ENCODE measurements around the gene LRFN5.

Gene LRFN5

DNA sequence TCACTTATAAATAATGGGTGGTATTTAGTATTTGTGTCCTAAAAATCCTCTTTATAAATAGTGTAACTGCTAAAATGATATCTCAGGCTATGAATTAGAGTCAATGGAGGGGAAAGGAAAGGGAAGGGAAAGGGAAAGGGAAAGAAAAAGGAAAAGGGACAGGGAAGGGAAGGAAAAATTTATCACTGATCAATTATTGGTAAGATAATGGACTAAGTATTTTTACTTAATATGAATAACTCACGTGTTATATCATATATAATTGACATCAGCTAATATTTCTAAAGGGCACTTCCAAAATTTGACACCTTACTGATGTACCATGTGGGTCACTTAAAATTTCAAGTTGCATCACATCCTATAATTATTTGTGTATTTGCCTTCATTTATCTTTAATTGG lies 193.1 kb downstream of the LRFN5 start:
- H3K4me3 ChIP-seq (ENCODE audit: control insufficient read depth, low read depth, low read length): no peak overlapping the region
- no peak for DNase-seq (ENCODE audit: low read depth)
- no peak for TF ChIP-seq CTCF (IDR thresholded peaks at IDR 0.05; ENCODE audit: control insufficient read depth, insufficient read depth, low read depth, low read length, missing control alignments)

GRCh38 chr14:41805633-41806032 lies 199.0 kb downstream of the LRFN5 start:
- no peak for DNase-seq (ENCODE audit: low read depth)

DNA sequence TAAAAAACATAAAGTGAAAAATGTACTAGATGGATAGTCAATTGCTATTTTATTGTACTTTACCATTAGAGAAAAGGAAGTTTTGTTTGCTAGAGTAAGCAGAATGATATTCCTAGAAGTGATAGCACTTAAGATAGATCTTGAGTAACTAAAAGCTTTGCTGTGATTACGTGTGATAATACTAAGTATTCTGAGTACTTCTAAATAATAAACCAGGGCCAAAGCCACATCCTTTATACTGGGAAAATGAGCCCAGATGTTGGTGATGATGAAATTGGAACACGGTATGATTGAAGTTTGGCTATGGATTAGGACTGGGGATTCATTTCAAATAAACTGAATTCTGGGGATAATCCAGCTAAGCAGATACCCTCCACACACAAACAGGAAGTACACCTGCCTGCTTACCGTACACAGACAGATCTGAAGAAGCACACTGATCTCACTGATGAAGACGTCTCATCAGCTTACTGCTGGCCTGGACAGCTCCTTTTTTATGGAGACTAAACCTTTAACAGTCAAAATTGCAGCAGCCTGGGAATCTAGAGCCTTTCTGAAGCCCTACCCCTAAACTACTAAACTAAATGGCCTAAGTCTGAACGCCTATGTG lies 199.8 kb downstream of the LRFN5 start:
- no peak overlapping the region for H3K4me3 ChIP-seq (ENCODE audit: control insufficient read depth, low read depth, low read length)
- no peak for TF ChIP-seq CTCF (IDR thresholded peaks at IDR 0.05; ENCODE audit: control insufficient read depth, insufficient read depth, low read depth, low read length, missing control alignments)
- no peak for DNase-seq (ENCODE audit: low read depth)

More at GRCh38 chr14:41805633-41806032, 199.0 kb downstream of the LRFN5 start:
- H3K4me3 ChIP-seq (ENCODE audit: control insufficient read depth, low read depth, low read length): no peak overlapping the region
- no peak for TF ChIP-seq CTCF (IDR thresholded peaks at IDR 0.05; ENCODE audit: control insufficient read depth, insufficient read depth, low read depth, low read length, missing control alignments)

DNA sequence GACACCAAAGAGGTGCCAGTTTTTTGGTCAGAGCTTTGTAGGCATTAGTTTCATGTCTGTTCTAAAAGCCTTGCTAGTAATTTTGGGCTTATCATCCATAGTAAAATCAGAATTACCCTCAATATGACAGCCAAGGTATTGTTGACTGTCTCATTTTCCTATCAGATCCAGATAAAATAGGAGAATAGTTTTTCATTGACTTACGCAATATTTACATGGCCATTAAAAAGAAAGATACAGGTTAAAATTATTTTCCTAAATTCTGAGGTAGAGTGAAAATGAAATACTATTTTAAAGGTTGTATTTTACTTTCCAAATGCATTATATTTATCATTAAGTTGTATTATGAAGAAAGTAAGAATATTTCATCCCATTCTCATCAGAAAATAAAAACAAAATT lies 203.7 kb downstream of the LRFN5 start:
- TF ChIP-seq CTCF (IDR thresholded peaks at IDR 0.05; ENCODE audit: control insufficient read depth, insufficient read depth, low read depth, low read length, missing control alignments): no peak
- no peak for DNase-seq (ENCODE audit: low read depth)
- no peak overlapping the region for H3K4me3 ChIP-seq (ENCODE audit: control insufficient read depth, low read depth, low read length)

- no peak overlapping the region for H3K4me3 ChIP-seq (ENCODE audit: control insufficient read depth, low read depth, low read length)
- TF ChIP-seq CTCF (IDR thresholded peaks at IDR 0.05; ENCODE audit: control insufficient read depth, insufficient read depth, low read depth, low read length, missing control alignments): no peak
- no peak for DNase-seq (ENCODE audit: low read depth)
Measured at GRCh38 chr14:41817626-41818025, 210.9 kb downstream of the LRFN5 start.

DNA sequence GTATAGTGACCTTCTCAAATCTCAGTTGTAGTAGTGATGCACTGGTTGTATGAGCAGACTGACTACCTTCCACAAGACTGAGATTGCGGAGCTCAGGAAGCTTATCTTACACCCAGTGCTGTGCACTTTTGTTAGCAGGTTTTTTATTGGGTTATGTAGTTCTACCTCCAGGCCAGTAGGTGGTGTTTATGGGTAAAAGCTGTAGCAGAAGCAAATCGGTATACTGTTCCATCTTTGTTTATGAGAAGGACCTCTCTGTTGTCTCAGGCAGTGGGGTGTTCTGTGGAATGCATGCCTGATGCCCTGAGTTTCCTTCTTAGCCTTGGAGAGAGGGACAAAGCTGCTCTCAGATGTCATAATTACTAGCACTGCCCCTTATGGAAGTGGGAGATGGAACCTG lies 217.8 kb downstream of the LRFN5 start:
- no peak for TF ChIP-seq CTCF (IDR thresholded peaks at IDR 0.05; ENCODE audit: control insufficient read depth, insufficient read depth, low read depth, low read length, missing control alignments)
- H3K4me3 ChIP-seq (ENCODE audit: control insufficient read depth, low read depth, low read length): no peak overlapping the region
- no peak for DNase-seq (ENCODE audit: low read depth)

DNA sequence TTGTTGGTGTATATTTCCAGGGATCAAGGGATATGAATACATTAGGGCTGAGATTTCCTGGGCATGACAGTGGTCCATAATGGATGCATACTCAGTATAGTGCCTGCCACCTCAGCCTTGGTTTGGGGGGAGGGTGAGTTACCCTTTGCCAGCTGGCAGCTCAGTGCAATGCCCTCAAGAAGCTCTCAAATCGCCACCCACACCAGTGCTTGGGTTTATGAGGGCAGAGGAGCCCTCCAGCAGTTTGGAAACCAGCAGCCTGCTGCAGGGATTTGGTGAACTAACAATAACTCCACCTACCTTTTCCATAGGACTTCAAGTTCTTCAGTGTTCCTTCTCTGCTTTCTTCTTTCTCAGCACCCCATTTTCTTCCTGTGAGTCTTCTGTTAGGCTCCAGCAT lies 218.9 kb downstream of the LRFN5 start:
- no peak for TF ChIP-seq CTCF (IDR thresholded peaks at IDR 0.05; ENCODE audit: control insufficient read depth, insufficient read depth, low read depth, low read length, missing control alignments)
- no peak for DNase-seq (ENCODE audit: low read depth)

More for the DNA sequence above, 218.9 kb downstream of the LRFN5 start:
- H3K4me3 ChIP-seq (ENCODE audit: control insufficient read depth, low read depth, low read length): no peak overlapping the region
